HG03095 (cell line): Measurements from ENCODE around the gene PACRG.
"Not testable (repeated sequence)": the region's sequence is repeated elsewhere in the genome, so short reads cannot be mapped to it uniquely, and the experiment has no call there.

Source experiments
- ATAC-seq: cut with Tn5 transposase; IDR thresholded peaks from one replicate; pipeline ENCODE4 v1.9.1; 2021; ENCODE audit warnings: moderate library complexity; ENCODE audit not compliant: unreplicated experiment

PACRG gene

GRCh38 chr6:162922563-162923166 is 194.9 kb downstream of the PACRG start:
- ATAC-seq = no peak

DNA sequence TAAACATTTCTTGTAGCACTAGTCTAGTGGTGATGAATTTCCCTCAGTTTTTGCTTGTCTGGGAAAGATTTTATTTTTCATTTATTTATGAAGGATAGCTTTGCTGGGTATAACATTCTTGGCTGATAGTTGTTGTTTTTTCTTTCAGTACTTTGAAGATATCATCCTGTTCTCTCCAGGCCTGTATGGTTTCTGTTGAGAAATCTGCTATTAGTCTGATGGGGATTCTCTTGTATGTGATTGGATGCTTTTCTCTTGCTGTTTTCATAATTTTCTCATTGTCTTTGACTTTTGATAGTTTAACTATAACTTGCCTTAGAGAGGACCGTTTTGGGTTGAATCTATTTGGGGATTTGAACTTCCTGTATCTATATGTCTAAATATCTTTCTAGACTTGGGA is 207.1 kb downstream of the PACRG start:
- no peak for ATAC-seq

DNA sequence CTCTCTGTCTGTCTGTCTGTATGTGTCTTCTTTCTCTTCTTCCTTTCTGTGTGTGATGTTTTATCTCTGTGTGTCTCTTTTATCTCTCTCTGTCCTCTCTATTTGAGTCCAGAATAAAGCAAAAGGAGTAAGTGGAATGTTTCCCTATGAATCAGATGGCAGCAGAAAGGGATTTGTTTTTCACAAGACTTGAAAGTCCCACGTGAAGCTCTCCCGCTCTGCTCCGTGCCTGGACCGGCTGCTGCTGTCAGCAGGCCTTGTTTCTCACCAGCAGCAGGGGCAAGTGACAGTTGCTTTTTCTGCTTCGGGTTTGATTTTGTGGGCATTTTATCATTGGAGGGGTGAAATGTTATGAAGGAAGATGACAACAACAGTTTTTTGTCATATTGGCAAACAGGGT is 212.7 kb downstream of the PACRG start:
- no peak for ATAC-seq

- ATAC-seq = no peak
Observed at GRCh38 chr6:162941128-162941527, 213.4 kb downstream of the PACRG start.

DNA sequence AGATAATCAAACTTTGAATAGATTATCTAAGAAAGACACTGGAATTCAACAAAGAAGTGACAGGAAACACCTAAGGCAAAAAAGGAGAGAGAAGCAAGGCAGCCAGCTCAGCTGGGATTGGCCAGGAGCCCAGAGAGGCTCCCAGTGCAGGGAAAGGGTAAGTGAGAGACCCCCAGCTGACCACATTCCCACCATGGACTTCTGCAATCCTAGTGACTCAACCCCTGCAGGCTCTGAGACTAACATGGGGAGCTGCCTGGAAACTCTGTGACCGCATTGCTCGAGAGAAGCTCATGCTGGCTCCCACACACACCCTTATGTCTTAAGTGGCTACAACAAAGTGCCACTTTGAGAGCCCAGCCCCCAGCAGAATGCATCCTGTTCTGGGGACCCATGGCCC is 215.1 kb downstream of the PACRG start:
- no peak for ATAC-seq

DNA sequence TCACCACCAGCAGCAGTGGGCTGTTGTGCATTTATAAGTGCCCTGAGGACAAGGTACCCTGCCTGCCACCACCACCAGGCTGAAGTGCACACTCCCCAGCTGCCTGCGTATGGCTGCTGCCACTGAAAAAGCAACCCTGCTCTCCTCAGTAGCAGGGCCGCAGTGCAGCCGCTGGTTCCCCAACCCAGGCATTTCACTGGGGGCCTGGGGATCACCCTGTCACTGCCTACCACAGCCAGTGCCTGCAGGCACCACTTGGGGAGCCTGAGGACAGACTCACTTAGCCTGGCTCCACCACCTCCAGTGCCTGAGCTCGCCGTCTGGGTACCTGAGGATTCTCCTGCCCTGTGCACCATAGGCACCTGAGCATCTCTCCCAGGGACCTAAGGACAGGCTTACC is 215.6 kb downstream of the PACRG start:
- no peak for ATAC-seq

DNA sequence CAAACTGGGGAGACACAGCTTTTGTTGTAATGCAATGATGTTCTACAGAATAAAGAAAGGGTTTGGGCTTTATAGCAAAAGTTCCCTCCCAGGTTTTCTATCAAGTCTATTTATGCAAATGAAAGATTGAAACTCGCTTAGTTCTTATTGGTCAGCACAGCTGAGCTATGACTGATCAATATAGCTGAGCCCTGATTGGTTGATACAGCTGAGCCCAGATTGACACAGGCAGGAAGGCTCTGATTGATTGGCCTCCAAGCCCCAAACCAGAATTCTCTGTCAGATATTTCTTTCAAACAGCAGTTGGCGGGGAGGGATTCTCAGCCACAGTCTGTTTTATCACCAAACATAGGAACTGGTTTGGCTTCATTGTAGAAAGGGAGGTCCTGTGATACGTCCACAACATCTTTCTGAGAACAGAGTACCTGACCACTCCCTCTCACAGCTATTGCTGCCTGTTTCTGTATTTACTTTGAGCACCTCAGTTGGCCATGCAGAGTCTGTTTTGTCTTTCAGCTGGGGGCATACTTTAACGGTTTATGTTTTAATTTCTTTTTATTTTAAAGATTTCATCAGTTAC is 223.5 kb downstream of the PACRG start:
- ATAC-seq = no peak

- ATAC-seq = no peak
Observed at GRCh38 chr6:162952423-162952822, 224.6 kb downstream of the PACRG start.

DNA sequence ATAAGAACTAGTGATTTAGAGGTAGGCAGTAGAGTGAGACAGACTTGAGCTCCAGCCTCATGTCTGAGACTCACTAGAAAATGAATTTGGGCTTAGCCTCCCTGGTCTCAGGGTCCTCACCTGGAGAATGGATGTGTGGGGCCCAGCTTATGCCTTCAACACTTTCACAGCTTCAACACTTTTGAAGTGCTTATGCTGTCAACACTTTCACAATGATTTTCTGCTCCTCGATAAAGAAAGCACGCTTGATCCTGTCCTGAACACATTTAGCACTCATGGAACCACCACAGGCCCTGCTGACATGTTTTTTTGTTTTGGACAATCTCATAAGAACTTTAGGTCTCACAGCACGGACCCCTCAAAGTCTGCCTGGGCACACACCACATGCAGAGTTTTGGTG is 229.3 kb downstream of the PACRG start:
- ATAC-seq = no peak

GRCh38 chr6:162960679-162961457 is 233.1 kb downstream of the PACRG start:
- no peak for ATAC-seq

GRCh38 chr6:162962093-162962492 is 234.3 kb downstream of the PACRG start:
- ATAC-seq = no peak

- no peak for ATAC-seq
Observed at GRCh38 chr6:162963861-162964260, 236.1 kb downstream of the PACRG start.

DNA sequence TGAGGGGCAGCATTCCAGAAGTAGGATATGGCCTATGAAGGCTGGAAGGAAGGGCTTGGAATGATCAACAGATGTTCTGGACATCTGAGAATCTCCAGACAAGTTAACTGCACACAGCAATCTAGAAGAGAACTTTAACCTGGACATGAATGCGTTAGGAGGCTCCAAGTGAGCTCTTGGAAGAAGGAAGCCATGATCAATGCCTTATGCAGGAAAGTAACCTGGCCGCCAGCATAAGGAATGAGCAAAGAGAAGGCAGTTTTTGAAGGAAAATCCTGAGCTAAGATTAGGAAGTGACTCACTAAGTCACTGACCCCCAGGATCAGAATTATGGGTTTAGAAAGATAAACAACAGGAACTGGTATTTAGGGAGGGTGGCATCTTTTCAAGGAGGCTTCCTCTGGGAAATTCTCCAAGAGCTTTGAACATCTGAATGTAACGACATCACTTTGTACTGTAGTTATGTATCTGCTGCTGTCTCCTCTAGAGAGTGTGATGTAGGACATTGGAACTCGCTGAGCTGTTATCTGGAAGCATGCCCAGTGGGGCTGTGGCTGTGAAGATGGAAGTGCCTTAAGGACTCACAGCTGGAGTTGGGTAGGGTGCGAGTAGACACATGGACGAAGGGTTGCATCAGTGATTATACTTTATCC is 236.8 kb downstream of the PACRG start:
- no peak for ATAC-seq

DNA sequence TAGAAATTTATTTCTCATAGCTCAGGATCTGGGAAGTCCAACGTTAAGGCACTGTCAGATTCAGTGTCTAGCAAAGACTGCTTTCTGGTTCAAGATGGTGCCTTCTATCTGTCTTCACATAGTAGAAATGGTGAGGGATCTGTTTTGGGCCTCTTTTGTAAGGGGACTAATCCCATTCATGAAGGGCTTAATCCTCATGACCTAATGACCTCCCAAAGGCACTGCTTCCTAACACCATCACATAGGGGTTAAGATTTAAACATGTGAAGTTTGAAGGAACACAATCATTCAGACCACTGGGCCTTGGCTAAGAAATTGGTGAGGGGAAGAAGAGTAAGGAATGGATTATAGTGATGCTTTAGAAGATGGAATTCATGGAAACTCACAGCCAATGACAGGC is 237.6 kb downstream of the PACRG start:
- ATAC-seq = no peak

DNA sequence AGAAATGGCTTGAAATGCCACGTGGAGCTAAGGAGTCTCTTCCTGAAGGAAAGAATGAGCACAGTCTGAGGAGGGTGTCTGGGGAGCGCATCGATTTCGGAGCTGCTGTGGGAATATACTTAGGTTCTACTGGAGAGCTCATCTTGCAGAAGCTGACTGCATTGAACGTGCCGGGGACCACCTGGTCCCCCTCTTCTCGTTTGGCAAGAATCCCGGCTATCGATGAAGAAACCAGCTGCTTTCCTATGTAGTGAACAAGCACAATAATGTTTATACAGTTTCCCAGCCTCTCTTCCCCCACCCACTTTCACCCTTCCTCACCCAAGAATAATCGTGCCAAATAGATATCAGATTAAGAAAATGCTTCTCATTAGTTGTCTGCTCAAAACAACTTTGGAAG is 242.5 kb downstream of the PACRG start:
- ATAC-seq = no peak

DNA sequence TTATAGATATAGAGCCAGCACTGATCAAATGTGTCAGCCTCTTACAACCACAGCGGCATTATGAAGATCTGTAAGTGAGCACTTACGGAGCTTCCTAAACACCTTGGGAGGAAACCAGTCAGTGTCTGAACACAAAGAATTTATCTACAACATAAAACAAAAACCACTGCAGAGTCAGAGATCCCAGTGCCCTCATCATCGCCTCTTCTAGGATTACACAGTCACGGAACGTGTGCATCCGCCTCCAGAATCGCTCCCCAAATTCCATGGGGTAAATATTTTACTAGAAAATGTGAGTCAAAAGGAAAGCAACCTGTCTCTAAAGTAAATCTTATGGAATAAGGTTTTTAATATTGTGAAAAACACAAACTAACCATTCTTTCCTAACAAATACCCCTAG is 243.6 kb downstream of the PACRG start:
- ATAC-seq = no peak

- ATAC-seq = no peak
Observed at GRCh38 chr6:162973151-162973872, 245.5 kb downstream of the PACRG start.

DNA sequence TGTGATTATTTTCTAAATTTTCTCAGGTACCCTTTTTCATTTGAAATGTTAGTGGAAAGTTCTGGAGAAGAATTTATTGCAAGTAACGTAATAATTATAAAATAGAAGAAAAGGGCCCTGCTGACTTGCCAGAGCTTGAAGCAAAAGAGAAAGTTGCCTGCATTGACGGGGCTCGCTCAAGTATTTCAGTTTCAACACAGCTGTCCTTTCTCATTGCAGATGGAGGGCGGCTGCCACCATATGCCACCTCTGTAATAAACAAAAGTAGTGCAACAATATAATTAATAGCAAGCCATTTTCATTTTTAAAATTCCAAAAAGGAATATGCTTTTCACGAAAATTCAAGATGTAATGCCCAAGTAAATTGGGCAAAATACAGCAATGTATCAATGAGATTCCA is 246.2 kb downstream of the PACRG start:
- no peak for ATAC-seq

DNA sequence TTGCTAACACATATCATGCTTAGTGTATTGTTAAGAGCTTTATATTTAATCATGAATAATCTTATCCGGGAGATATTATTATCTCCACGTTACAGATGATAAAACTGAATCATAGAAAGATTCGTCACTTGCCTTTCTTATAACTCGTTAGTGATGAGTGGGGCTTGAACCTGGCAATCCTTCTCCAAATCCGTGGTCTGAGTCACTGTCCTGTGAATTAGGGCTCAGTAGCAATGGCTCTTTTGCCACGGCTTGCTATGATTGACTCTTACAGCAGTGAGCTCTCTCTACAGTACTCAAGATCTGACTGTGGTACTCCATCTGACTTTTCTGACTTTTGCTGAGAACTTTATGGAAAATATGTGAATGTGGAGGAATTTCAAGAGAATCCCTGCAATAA is 246.9 kb downstream of the PACRG start:
- ATAC-seq = no peak

DNA sequence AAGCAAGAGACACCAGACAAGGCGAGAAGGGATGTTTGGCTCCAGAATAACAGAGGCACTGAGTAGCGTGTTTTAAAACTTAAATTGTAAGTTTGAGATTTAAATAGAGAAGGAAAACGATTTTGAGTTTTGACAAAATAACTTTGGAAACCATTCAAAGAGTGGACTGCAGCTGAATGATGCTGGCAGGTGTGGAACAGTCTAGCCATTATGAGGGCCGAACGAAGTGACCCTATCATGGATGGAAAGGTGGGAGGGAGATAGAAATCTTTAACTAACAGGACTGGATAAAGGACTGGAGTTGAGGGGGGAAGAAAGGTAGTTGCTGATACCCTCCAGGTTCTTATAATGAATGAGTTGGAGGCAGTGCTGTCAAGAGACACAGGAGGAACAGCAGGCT is 248.4 kb downstream of the PACRG start:
- no peak for ATAC-seq

- ATAC-seq = not testable (repeated sequence)
Observed at GRCh38 chr6:162983234-162983633, 255.5 kb downstream of the PACRG start.
